ENCODE results near the gene BACE1-AS.

BACE1-AS gene

DNA sequence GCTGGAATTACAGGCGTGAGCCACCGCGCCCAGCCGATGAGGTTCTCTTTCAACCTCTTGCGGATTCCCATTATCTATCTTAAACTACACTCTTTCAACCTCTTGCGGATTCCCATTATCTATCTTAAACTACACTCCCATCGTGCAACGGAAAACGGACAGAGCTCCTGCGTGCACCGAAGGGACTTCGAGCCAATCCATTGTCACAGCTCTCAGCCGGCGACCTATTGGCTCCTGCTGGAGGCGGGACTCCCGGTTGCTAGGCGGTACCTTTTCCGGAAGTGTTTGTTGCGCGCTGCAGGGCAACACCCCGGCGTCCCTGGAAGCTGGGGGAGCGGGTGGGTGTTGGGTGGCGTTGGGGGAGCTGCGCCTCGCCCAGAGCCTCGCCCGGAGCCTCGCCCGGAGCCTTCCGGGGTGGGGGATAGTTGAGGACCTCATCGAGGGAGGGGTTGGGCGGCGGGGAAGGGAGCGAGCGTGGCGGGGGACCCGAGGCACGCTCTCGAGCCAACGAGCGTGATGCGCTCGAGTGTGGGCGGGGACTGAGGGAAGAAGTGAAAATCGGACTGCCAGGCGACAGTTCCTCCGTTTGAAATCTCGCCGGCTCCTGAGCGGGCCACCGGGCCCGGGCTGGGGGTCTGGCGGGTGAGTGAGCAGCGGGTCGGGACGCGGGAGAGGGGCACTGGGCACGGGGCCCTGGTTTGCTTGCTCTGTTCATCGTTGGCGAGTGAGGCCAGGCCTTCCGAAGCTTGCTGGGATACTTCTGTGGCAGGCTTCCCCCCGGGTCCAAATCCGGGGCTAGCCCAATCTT lies 36.6 kb downstream of the BACE1-AS start, which contains the start of gene CEP164:
CEP164 (plus strand) TSS at position 288 of the 808 bp plus-strand sequence. CDS start 10,733 bp downstream, outside the sequence.
- peak; percentile 71 for DNase-seq

DNA sequence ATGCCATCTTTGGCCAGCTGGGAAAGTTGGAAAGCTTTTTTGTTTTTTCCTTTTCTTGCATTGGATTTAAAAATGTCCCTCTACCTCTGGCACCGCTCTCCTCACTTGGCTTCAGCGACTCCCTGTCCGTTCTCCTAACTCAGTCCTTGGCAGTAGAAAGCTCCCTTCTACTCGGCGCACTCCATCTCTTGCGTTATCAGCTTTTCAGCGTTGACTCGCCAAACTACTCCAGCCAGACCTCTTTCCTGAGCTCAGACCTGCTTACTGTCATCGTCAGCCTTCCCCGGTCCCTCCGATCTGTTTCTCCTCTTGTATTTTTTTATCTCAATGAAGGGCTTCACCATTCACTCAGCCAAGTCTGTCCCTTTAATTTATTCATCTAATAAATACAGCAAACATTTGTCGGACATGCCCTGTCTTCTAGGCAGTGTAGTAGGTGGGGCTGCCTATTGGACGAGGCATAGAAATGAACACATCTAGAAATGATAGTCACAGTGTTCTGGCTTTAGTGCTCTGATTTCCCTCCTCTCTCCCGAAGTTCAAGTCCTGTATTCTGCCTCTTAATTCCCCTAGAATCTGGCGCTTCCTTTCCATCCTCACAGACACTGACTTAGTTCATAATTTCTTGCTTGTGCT lies 37.3 kb downstream of the BACE1-AS start:
- peak; percentile 9 for DNase-seq

DNA sequence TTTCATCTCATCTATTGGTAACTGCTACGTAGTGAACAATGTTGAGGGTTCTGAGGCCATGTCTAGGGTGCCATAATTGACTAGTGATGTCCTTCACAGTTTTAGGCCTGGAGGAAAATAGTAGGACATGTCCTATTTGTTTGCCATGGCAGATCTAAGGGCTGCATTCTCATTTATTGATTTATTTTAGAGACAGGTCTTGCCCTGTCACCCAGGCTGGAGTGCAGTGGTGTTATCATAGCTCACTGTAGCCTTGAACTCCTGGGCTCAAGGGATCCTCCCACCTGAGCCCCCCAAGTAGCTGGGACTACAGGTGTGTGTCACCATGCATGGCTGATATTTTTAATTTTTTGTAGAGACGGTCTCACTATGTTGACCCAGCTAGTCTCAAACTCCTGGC lies 41.7 kb downstream of the BACE1-AS start:
- no peak for DNase-seq

DNA sequence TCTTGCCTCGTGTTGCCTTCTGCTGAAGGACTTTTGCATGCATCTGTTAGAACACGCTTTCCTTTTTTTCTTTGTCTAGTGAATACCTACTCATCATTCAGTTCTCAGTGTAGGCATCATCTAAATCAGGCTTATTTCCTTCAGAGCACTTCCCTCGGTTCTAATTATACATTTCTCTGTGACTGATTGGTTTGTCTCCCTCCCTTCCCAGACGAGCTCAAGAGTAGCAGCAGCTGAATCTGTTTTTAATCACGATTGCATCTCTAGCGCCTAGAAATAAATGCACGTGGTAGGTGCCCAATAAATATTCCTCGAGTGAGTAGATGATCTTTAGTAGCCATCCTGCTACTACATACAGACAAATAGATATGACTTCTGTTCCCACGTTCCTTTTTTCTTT lies 42.8 kb downstream of the BACE1-AS start:
- DNase-seq, result no peak

DNA sequence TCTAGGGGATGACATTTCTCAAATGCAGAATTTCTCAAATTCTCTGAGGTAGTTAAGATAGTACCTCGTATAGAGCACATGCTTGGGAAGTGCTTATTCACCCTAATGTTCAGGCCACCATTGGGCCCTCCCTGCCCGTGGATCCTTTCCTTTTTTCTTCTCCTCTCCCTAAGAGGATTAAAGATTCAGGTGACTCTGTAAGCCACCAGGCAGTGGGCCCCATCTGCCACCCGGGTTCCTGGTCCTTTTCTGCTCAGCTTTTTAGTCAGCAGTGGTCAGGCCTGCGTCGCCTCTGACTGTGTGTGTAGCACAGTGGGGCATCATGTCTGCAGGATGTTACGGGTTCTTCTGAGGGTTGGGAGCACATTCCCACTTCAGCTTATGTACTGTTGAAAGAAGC lies 43.8 kb downstream of the BACE1-AS start:
- DNase-seq, result no peak

DNA sequence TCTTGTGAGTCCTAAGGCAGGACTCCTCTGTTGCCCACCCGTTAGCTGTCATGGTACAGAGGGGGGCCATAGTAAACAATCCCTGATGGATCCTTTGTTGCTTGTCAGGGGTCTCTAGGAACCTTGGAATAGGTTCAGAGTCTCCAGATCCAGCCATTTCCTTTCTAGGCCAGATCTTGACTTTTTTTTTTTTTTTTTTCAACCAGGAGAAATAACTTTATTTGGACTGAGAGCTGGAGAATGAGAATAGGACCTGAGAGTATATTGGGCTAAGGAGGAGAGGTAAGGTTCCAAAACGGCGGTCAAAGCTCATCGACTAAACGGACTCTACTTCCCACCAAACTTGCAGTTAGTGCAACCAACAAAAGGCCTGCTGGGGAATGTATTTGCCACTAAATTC lies 44.3 kb downstream of the BACE1-AS start:
- DNase-seq, result no peak

DNA sequence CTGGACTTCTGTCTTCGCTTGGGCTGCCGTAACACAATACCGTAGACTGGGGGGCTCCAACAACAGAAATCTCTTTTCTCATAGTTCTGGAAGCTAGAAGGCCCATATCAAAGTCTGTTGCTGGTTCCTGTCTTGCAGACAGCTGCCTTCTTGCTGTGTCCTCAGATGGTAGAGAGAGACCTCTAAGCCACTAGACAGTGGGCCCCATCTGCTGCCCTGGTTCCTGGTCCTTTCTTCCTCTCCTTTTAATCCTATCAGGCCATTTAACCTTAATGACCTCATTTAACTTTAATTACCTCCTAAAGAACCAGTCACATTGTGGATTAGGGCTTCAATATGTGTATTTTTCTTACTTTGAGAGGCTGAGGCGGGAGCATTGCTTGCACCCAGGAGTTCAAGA lies 45.9 kb downstream of the BACE1-AS start:
- no peak for DNase-seq
